Measurements from ENCODE around the gene DHX35. TPM values are rescaled to one million over a fixed set of nuclear protein-coding genes. Genes with fewer than 3 reads are reported as not detected.

Gene DHX35
- total and polyA plus RNA-seq, 2 of the 8 experiments (the other 6 are each of a cell fraction or from before 2014, with no cell fraction given), result 21.9 to 27.7 TPM

DNA sequence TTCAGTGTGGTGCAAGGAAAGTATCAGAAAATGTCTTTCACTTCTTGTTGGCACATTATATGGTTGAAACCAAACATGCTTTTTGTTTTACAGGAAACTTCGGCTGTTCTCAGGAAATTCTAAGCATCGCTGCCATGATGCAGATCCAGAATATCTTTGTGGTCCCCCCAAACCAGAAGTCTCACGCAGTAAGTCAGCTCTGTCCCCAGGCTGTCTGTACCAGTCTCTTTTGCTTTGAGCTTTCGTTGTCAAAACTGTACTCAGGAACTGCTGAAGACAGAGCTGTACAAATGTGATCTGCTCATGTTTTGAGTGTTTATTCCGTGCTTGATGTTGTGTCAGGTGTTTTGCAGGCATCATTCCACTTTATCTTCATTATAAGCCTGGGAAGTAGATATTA, 59.6 kb downstream of the DHX35 start (continued):
- TF ChIP-seq KDM1A (IDR thresholded peaks at IDR 0.05; ENCODE audit: borderline replicate concordance, low read length) (no peak), CREB1 (IDR thresholded peaks at IDR 0.05) (no peak)
